GM18861 (cell line): Measurements from ENCODE around the gene SLC38A8.

Source experiments
- ATAC-seq: cut with Tn5 transposase; IDR thresholded peaks from one replicate; pipeline ENCODE4 v1.9.1; 2021; ENCODE audit not compliant: unreplicated experiment

Gene SLC38A8

DNA sequence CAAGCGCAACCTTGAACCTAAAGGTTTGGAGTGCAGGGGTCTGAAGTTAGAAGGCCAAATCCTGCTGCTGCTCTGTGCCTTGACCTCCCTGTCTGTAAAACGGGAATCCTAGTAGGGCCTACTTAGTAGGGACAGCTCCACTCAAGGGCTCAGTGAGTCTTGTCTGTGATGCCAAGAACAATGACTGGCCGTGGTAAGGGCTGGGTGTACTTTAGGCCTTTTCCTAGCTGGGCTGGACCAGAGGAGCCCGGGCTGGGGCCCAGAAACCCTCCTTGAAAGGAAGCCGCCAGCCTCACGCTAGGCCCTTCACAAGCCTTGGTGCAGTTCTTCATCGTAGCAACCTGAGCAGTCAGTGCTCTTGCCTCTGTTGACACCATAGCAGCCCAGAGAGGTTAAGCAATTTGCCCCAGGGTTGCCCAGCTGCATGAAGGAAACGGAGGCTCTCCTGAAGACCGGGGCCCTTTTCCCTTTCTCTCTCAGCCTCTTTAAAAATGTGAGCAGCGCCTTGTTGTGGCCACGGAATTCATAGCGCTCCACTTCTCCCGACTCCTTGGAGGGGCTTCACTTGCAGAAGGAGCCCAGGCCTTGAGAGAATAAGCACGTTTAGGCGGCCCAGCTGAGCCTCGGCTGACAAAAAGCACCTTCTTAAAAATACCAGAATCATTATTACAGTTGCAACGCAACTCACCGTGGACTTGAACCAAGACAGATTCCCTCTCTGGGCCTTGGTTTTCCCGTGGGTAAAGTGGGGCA is 70.2 kb downstream of the SLC38A8 start:
- ATAC-seq, result no peak

DNA sequence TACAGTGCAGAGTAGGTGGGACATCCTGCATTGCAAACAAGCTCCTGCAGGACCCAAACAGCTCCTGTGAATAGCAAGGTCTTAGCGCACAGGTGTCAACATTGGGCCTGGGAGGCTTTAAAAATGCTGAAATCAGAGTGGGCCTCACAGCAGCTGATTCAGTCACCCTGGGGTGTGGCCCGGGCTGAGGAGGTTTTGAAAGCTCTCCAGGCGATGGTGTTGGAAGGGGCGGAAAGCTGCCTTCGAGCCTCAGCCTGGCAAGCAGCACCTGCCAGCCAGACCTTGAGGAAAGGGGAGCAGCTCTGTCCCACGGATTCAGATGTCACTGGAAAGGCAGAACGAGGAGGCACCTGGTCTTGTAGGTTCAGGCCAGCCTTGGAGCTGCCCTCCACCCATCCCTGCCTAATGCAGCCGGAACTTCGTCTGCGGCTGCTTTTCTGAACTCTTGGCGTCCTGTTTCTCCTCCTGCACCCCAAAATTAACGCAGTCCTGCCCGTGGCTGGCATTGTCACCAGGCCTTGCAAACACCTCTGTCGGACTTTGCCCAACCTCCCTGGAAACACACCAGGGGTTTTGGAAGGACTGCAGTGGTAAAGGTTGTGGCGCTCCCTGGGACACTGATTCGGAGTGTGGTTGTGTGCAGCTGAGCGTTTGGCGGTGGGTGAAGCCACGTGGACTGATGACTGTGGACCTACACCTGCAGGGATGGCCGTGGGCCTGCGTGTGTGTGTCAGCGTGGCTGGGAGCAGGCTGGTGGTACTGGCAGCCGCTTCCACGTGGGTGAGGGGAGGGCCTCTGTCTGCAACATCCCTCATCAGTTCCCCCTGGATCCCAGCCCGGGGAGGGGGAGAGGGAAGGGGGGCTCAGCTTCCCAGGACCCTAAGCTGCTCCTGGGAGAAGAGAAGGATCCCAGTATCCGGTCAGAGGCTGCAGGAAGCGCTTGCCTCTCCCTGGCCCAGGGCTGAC is 71.1 kb downstream of the SLC38A8 start:
- no peak for ATAC-seq

DNA sequence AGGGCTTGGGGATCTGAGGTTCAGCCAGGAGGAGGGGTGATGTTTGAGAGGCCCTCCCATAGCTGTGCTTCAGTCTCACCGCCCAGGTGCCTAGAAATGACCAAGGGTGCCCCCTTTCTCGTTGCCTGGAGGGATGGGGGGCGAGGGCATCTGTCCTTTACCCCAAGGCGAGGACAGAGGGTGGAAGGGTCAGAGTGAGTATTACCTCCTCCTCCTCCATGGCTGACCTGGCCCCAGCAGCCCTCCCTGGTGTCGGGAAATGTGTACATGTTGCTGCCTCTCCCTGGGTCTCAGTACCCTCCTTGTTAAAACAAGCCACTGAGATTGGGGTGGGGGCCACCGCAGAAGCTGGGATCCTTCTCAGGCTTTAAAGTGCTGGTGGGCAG is 72.2 kb downstream of the SLC38A8 start:
- ATAC-seq, result no peak

DNA sequence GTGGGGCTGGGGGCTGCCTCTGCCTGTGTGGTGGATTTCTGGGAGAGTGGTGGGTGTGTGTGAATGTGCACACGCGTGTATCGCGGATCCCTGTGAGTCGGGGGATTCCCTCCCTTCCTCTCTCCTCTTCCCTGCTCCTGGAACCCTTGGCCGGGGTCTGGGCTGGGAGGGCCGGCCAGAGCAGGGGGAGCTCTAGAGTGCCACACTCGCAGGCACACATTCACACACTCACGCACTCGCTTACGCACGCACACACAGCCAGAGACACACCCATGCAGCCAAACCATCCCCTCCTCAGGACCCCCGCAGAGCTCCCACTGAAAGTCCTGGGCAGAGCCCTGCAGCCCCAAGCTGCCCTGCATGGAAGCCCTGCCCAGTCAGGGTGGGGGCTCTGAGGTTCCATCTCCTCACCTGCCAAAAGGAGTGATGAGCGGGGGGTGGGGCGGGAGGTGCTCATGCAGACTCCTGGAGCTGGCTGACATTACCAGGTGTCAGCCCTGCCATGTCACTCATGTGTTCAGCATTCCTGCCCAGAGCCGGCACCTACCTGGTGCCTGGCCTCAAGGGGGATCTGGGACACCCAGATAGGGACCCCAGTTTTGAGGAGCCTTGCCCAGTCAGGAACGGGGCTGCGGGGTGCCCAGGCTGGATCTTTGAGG is 72.7 kb downstream of the SLC38A8 start:
- no peak for ATAC-seq

DNA sequence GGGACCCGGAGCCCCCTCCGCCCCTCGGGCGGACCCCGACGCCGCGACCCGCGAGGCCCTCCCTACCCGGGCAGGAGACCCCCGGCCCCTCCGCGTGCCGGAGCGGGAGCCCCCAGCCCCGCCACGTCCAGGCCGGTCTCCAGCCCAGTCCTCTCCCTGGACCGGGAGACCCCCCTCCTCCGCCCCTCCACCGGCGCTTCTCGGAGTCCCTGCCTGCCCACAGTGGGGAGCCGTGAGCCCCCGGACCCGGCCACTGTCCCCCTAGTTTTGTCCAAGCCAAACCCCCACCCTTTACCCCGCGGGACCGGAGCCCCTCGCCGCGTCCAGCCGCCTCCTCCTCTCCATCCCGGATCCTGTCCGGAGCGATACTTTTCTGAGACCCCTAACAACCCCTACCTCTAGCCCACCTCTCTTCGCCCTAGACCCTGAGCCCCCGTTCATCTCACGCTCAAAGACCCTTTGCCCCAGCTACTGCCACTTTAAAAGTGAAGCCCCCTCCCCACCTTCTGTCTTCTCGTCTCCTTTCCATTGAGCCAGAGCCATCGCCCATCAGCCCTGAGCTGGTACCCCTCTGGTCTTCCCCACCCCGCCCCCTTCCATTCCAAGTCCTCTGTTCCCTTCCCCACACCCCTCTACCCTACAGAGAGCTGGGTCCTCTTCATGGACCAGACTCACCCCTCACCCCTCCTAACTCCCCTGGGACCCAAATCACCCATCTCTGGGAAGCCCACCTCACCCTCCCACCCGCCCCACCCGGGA is 73.5 kb downstream of the SLC38A8 start:
- ATAC-seq, result no peak

DNA sequence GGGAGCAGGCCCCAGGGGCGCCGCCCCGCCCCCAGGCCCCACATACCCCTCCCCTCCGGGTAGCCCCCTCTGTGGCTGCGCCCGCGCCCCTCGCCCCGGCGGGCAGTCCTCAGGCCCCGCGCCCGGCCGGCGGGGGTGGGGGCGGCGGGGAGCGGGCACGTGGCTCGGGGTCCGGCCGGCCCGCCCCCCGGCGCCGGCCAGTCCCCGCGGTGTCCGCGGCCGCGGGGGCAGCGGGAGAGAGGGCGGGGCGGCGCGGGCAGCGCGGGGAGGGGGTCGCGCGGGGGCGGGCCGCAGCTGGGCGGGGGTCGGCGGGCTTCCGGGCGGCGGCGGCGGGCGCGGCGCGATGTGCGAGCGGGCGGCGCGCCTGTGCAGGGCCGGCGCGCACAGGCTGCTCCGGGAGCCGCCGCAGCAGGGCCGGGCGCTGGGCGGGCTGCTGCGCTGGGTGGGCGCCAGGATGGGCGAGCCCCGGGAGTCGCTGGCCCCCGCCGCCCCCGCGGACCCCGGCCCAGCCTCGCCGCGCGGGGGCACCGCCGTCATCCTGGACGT is 74.2 kb downstream of the SLC38A8 start:
- no peak for ATAC-seq

DNA sequence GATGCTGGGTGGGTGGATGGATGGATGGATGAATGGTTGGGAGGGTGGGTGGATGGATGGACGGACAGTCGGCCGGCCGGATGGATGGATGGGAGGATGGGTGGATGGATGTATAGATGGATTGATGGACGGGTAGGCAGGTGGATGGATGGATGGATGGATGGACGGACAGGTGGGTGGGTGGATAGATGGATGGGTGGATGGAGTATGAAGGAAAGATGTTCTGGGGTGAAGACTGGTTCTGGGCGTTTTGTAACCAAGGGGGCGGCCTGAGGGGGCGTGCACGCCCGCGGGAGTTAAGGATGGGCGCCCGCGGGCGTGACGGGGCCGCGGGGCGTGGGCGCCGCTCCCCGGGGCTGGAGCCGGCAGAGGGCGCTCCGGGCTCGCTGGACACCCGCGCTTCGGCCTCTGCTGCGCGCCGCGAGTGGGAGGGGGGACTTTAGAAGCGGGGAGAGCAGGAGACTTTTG is 74.7 kb downstream of the SLC38A8 start, which contains the start of gene NECAB2:
NECAB2 (plus strand) TSS at position 407 of the 468 bp plus-strand sequence. CDS start 405 bp downstream, outside the sequence.
- ATAC-seq, result no peak

DNA sequence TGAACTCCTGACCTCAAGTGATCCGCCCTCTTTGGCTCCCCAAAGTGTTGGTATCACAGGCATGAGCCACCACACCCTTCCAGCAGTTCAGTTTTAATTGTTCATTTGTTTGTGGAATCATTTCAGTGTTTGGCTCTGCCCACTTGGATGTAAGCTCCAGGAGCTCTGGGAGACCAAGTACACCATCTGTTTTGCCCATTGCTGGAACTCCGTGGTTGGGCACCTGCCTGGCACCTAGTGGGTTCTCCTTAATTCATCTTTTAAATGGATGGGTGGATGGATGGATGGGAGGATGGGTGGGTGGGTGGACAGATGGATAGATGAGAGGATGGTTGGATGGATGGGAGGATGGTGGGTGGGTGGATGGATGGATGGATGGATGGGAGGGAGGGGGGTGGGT is 75.5 kb downstream of the SLC38A8 start:
- no peak for ATAC-seq

DNA sequence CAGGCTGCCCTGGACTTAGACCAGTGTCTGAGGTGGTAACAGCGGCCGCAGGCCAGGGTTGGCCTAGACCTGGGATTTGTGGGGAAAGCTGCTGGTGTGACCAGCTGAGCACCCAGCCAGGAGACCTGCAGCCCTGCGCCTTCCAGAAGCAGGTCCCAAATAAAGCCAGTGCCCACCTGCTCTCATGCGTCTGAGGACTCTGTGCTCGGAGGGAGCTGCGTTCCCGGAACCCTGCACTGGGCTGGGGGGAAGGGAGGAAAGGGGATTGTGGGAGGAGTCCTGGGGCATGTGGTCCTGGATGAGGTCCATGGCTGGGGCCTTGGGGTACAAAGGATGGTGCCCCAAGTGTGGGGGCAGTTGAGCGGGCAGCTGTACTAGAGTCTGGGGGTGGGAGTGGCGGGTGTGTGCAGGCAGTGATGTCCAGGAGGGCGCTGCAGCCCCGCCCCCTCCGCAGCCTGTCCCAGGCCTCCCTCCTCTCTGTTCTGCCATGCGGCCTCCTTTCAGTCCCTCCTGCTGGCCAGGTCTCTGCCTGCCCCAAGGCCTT is 76.4 kb downstream of the SLC38A8 start:
- ATAC-seq, result no peak

DNA sequence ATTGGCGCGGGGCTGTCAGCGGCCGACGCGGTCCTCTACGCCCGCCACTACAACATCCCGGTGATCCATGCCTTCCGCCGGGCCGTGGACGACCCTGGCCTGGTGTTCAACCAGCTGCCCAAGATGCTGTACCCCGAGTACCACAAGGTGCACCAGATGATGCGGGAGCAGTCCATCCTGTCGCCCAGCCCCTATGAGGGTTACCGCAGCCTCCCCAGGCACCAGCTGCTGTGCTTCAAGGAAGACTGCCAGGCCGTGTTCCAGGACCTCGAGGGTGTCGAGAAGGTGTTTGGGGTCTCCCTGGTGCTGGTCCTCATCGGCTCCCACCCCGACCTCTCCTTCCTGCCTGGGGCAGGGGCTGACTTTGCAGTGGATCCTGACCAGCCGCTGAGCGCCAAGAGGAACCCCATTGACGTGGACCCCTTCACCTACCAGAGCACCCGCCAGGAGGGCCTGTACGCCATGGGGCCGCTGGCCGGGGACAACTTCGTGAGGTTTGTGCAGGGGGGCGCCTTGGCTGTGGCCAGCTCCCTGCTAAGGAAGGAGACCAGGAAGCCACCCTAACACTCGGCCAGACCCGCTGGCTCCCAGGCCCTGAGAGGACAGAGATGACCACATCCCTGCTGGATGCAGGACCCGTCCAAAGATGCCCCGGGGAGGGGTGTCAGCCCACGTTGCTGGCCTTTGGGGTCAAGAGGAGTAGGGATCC is 77.0 kb downstream of the SLC38A8 start:
- no peak for ATAC-seq

DNA sequence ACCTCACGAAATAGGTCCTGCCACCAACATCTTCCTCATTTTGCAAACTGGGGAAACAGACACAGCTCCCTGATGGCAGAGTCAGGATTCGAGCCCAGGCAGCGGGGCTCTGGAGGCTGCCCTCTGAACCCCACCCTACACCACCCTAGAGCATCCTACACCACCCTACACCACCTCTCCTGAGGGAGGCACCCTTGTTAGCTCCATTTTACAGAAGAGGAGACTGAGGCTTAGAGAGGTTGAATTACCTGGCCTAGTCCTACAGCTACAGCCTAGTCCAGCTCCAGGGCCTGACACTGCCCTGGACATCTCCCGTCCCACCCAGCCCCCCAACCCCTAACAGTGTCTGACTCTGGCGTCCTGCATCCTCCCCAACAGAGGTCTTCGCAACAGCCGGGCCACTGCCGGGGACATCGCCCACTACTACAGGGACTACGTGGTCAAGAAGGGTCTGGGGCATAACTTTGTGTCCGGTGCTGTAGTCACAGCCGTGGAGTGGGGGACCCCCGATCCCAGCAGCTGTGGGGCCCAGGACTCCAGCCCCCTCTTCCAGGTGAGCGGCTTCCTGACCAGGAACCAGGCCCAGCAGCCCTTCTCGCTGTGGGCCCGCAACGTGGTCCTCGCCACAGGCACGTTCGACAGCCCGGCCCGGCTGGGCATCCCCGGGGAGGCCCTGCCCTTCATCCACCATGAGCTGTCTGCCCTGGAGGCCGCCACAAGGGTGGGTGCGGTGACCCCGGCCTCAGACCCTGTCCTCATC is 77.7 kb downstream of the SLC38A8 start:
- no peak for ATAC-seq

DNA sequence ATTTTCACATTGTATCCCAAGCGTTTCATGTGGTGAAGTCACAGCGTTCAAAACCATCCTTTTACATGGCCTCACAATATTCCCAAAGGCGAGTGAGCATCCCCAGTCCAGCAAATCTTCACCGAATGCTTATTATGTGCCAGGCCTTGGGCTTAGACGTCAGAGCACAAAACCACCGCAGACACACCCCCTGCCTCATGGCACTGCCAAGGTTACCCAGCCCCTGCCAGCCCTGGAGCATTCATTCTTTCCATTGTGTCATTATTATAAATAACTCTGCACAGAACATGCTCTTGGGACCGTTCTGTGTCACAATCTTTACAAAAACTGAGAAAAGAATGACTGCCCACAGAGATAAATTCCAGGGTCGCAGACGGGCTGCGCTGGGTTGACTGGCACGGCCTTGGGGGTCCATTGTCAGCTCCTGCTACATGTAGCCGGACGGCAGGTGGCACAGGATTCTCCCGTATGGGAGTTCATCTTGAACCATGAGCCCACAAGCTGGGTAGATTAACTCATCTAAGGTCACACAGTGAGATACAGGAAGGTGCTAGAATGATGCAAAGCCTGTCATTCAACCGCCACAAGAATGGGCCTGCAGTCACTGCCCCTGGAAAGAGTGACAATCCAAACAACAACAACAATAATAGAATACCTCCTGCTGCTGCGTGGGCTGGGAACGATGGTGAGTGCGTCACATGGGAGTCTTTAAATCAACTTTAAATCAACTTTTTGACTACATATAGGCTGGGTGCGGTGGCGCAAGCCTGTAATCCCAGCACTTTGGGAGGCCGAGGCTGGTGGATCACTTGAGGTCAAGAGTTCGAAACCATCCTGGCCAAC is 79.1 kb downstream of the SLC38A8 start:
- no peak for ATAC-seq

DNA sequence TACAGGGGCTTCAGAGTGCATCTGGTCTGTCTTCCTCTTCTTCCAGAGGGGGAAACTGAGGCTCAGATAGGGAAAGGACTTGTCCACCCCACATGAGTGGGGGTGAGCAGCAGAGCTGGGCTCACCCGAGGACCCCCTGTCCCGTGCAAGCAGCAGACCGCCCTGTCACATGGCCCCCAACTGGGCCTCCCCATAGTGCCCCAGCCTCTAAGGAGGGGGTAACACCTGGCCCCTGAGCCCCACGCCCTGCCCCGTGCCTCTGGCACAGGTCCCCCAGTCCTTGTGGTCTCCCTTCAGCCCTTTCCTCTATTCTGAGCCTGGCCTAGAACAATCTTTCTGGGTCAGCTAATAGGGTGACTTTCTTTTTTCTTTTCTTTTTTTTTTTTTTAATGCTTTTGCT is 81.0 kb downstream of the SLC38A8 start:
- ATAC-seq, result no peak

DNA sequence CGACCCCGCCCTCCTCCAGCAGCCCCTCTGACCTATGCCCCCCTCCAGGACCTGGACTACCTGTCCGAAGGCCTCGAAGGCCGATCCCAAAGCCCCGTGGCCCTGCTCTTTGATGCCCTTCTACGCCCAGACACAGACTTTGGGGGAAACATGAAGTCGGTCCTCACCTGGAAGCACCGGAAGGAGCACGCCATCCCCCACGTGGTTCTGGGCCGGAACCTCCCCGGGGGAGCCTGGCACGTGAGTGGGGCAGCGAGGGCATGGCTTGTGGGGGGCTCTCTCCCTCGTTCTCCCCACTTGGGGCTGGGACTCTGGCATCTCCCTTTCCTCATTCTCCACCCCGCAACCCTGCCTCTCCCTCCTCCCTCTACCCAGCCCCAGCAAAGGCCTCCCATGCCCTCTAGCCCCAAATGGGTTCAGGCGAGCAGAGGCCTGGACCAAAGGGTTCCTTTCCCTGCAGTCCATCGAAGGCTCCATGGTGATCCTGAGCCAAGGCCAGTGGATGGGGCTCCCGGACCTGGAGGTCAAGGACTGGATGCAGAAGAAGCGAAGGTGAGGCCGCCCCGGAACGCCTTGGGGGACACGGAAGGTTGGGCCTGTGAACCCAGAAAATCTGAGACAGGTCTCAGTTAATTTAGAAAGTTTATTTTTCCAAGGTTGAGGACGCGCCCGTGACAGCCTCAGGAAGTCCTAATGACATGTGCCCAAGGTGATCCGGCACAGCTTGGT is 81.9 kb downstream of the SLC38A8 start:
- ATAC-seq, result no peak
